Hepatocyte (in vitro differentiated cells): ENCODE data around the gene BAG3.

Experiments used
- EZH2 ChIP-seq: fragments of 200-600 bp; sonication (generic); IDR thresholded peaks from 2 replicates; pipeline ENCODE4 v1.6.1; 2016; ENCODE audit warnings: antibody characterized with exemption, mild to moderate bottlenecking, borderline replicate concordance
- EZH2phosphoT487 ChIP-seq: fragments of 200-600 bp; sonication (generic); IDR thresholded peaks from one replicate; pipeline ENCODE4 v1.6.1; 2018; ENCODE audit warnings: antibody characterized with exemption, mild to moderate bottlenecking, low read depth, moderate library complexity; ENCODE audit not compliant: unreplicated experiment, severe bottlenecking
- TF ChIP-seq, protein P1 (sequence below): fragments of 200-600 bp; sonication (generic); IDR thresholded peaks from 2 replicates; pipeline ENCODE4 v1.5.1; 2016; ENCODE audit warnings: antibody characterized with exemption, mild to moderate bottlenecking; ENCODE audit not compliant: poor library complexity

DNA sequence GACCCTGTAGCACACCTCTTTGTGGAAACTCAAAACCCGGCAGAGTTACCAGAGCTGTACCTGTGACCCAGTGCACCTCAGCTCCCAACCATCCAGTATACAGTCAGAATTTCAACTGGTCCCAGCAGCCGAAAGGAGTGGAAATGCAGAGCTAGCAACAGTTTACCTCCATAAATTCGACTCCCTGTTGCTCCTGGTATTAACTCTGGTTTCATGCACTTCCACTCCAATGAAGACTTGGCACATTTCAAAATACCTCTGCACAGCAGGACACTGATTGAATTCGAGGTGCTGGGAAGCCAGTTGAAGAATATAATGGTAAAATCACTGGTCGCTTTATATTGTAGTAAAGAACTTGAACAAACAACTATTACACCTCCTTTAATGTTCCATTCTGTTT, 36.5 kb upstream of the BAG3 start:
- TF ChIP-seq, protein P1, sequence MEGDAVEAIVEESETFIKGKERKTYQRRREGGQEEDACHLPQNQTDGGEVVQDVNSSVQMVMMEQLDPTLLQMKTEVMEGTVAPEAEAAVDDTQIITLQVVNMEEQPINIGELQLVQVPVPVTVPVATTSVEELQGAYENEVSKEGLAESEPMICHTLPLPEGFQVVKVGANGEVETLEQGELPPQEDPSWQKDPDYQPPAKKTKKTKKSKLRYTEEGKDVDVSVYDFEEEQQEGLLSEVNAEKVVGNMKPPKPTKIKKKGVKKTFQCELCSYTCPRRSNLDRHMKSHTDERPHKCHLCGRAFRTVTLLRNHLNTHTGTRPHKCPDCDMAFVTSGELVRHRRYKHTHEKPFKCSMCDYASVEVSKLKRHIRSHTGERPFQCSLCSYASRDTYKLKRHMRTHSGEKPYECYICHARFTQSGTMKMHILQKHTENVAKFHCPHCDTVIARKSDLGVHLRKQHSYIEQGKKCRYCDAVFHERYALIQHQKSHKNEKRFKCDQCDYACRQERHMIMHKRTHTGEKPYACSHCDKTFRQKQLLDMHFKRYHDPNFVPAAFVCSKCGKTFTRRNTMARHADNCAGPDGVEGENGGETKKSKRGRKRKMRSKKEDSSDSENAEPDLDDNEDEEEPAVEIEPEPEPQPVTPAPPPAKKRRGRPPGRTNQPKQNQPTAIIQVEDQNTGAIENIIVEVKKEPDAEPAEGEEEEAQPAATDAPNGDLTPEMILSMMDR, result no peak
- TF ChIP-seq EZH2 (no peak), EZH2phosphoT487 (no peak)
